PFSK-1 (cell line): ENCODE data around the gene CMTM3.

Experiments
- POLR2AphosphoS5 ChIP-seq: IDR thresholded peaks from 2 replicates; pipeline ENCODE4 v1.6.1; 2012; ENCODE audit warnings: low read depth, mild to moderate bottlenecking, control low read depth, low read length, moderate library complexity
- TAF1 ChIP-seq: IDR thresholded peaks from 2 replicates; pipeline ENCODE4 v1.6.1; 2012; ENCODE audit warnings: low read length, control low read depth, borderline replicate concordance; ENCODE audit not compliant: insufficient read depth

GRCh38 chr16:66658860-66659190 is 54.3 kb downstream of the CMTM3 start:
- TF ChIP-seq POLR2AphosphoS5 (no peak), TAF1 (no peak)
